Stimulated activated CD4-positive, alpha-beta T cell treated with anti-CD3 and anti-CD28 coated beads, TNF-alpha, amount 100 ng/mL, for 24 hours (primary cell): ENCODE results near the gene CEP76.

Source experiments
- DNase-seq, 3 experiments: peaks; one replicate each; pipeline ENCODE4 v3.0.0-alpha.2; 2020; ENCODE audit warnings: low read depth in 3 of 3

Gene CEP76, protein sequence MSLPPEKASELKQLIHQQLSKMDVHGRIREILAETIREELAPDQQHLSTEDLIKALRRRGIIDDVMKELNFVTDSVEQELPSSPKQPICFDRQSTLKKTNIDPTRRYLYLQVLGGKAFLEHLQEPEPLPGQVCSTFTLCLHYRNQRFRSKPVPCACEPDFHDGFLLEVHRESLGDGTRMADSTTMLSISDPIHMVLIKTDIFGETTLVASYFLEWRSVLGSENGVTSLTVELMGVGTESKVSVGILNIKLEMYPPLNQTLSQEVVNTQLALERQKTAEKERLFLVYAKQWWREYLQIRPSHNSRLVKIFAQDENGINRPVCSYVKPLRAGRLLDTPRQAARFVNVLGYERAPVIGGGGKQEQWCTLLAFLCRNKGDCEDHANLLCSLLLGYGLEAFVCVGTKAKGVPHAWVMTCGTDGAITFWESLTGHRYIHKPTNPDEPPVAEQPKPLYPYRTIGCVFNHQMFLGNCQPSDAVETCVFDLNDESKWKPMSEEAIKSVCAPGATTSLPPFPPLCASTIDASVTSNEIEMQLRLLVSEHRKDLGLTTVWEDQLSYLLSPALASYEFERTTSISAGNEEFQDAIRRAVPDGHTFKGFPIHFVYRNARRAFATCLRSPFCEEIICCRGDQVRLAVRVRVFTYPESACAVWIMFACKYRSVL

DNA sequence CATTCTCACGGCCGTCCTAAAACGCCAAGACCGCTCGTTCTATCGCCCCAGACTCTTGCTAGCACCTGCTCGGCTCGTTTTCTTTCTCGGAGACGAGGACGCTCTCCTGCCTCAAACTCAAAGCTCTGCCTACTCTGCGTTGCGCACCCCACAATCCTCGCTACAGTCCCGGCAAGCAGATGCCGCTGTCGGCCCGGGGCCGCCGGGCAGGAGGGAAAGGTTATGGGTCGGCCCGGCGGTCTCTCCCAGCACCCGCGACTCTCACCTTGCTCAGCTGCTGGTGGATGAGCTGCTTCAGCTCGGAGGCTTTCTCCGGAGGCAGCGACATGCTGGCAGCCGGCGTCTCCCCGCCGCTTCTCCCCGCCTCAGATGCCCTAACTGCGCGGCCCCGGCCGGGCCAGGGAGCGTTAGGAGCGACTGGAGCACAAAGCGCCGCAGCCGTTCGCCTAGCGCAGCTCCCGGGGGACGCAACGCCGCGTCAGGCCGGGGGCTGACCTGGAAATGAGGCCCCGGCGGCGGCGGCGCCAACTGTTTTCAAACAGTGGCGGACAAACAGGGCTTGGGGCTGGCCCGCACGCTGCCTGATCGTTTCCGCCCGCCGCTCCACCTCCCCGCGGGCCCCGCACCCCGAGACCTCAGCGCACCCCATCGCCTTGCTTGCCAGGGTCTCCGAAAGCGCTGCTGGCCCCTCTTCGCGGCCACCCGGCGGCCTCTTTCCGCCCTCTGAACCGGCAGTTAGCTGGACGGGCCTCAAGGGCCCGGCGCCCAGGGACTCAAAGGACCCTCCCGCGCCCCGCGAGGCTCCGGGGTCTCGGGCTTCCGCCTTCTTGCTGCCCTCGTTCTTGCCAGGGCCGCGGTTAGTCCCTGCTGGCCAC is at the start of gene CEP76, which contains the start of gene PSMG2:
TSS of gene CEP76 (minus strand) at position 503 of the 875 bp plus-strand sequence. CDS start at position 328, 175 bp downstream.
TSS of gene PSMG2 (plus strand) at position 822 of the 875 bp plus-strand sequence. CDS start 66 bp downstream, outside the sequence.
- peak; percentile 66 to 82 (median 73) for DNase-seq

DNA sequence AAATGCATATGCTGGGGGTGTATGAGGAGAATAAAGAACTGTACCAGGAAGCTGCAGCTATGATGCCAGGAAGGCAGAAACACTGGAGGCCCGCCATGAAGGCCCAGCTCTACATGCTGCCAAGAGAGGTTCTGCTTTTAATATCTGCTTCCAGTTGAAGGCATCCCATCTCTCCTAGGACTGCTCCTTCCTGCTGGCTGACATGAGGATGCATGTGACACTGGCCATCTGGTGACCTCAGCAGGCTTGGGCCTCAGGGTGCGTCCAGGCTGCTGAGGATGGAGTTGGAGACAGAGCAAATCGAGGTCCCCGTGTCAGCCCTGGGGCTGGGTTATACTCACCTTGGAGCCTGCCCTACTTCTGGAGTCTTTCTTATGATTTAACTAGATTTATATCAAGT is 49.4 kb upstream of the CEP76 start:
- DNase-seq, result no peak

DNA sequence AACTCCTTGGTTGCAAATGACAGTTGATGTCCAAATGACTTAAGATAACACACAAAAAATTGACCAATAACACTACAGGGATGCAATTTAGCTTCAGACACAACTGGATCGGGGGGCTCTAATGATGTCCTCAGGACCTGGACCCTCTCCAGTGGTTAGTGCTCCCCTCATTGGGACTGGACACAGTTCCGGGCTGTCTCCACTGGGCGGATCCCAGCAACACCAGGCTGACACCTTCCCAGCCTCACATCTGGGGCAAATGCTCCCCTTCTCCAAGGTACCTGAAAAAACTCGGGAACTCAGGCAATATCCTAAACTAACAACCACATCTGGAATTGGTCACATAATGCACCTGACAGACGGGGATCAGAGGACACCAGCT is 49.0 kb upstream of the CEP76 start:
- DNase-seq, result no peak

DNA sequence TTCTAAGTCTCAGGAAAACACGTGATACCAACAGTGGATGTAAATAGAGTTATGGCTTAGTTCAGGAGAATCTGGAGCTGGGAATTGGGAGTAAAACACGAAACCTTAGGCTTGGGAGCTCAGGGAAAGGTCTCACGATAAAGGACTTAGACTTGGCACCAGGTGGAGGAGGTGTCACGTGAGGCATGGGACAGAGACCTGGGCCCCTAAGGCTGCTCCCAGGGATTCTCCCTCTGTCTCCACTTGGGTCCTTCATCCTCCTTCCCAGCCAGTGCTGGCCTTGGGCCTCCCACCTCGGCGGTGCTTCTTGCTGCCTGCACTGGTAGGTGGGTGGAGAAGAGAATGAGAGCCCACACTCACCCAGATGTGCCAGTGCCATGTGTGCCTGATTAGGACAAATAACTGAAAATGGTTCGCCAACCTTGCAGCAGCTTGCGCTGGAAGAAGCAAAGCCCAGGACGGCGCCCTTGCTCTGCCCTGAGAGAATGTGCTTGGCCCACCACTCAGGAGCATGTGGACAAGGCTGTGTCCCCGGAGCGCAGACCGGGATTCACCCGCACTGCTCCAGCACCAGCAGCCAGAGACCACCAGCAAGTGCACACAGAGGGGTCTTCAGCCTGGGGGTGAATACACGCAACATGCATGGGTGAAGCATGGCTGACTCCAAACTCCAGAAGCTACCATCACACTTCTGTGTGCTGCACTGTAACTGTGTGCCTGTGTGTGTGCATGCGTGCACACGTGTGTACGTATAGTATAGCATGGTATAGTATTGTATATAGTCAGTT is 48.4 kb upstream of the CEP76 start:
- DNase-seq, result no peak

DNA sequence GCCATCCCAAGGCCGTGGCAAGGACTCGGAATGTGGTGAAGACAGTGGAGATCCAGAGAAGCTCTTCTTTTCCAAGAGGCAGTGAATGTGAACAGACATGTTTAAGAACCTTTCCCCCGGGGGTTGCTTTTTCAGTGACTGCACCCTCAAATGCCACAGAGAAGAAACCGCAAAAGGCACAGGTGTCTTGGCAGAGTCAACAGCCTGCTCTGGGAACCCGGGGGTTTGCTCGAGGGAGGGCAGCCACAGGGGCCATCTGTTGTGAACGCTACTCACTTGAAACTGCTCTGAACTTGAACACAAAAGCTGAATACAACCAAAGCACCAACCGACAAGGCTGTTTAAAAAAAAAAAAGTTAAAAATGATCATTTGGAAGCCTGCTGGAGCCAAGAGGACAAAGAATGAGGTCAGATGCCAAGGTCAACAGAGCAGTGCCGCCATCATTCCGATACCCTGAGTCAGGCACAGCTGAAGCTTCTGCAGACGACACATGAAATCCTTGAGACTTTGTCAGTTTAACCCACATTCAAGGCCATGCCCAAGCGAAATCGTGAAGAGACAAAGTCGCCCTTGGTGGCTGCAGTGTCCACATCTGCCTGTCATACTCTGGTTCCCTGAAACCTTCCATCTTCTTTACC is 47.7 kb upstream of the CEP76 start:
- no peak for DNase-seq

DNA sequence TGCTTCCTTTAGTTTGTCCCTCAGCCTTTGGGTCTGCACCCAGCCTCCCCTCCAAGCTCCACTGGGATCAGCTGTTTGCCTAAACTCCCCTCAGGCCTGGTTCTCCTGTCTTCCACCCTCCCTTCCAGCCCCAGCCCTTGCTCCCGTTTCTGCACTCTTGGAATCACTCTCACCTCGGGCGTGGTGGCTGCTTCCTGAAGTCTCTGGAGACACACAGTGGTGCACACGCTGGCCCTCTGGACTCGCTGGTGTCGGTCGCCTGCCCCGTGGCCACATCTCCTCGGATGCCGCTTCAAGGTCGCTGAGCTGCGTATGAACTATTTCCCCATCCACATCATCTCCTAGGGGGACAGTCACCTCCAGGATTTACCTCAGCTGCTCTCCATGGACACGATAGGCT is 46.6 kb upstream of the CEP76 start:
- DNase-seq, result no peak

DNA sequence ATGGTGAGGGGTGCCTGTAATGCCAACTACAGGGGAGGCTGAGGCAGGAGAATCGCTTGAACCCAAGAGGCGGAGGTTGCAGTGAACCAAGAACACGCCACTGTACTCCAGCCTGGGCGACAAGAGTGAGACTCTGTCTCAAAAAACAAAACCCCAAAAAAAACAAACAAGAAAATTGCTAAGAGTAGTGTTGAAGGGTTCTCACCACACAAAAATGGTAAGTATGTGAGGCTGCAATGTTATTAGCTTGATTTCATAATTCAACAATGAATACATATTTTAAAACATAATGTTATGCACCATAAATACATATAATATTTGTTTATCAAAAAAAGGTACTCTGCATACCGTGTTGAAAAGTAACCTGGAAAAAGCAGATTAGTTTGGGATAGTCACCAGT is 46.1 kb upstream of the CEP76 start:
- DNase-seq, result no peak

DNA sequence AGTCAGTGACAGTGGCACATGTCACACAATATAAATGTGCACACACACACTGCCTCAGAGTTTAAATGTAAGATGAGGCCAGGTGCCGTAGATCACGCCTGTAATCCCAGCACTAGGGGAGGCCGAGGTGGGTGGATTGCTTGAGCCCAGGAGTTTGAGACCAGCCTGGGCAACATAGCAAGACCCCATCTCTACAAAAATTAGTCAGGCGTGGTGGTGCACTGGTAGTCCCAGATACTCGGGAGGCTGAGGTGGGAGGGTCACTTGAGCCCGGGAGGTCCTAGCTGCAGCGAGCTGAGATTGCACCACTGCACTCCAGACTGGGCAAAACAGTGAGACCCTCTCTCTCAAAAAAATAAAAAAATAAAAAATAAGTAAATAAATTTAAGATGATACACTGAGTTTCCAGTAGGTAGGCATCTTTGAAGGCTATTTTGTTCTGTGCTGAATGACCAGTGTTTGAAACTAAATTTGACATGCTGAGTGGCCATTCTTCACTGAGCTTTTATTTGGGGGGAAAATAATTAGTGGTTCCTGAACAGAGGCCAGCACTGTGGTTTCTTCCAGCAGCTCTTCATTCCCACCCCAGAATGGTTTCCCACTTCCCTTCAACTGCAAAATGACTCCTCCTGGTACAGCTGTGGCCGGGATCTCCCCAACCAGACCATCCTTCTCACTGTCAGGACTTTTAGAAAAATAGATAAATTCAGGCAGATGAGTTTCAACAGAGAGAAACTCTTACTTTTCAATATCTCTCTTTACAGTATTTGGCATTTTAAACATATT is 45.2 kb upstream of the CEP76 start:
- no peak for DNase-seq

DNA sequence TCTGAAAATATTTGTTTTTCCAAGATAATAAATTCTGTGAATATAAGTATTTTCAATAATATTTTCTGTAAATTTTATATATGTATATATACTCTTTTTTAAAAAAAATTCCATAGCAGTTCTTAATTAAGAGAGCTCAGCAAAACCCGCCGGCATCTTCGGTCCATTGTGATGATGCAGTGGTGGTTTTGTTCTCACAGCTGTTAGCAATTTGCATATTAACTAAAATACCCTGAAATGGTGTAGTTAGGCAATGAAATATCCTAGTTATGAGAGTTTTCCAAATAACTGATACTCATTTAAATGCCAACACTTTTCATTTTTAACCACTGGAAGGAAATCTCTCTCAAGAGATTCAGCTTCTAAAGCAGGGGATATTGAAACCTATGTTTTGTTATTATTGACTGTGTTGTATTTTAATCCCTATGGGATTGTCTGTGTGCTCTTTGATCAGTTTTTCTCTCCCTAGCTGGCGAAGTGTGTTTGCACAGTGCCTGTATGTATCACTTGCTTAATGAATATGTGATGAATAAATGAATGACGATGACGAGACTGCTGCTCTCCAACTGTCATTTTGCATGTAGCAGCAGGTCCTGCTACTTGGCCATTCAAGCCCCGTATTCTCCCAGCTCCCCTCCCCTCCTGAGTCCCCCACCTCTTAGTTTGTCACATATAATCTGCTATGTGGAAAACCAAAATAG is 42.7 kb upstream of the CEP76 start:
- DNase-seq, result no peak

DNA sequence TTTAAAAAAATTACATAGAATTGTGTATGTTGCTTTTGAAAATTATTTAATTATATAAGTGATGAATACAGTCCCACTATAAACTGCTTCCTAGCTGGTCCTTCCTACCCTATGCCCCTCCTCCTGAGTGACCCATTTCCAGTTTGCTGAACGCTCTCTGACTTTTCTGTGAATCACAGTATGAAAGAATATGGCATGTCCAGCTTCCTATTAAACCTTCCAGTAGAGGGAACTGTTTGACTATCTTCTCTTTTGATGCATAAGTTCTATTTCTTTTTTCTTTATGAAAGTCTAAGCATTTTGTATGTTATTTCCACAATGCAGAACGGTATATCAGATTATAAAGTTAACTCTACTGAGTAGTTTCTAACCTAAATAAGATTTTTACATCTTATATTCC is 41.6 kb upstream of the CEP76 start:
- DNase-seq, result no peak

DNA sequence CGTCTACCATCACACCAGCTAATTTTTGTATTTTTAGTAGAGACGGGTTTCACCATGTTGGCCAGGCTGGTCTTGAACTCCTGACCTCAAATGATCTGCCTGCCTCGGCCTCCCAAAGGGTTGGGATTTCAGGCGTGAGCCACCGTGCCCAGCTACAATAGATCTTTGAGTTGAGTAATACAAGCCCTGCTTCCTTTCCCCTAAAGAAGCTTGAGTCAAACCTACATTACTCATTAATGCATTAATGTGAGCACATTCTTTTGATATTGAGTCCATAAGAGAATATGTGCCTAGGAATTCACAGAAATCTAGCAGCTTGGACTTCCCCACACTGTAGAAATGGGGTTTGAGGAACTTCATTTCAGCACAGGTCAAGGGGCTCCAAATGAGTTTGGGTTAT is 39.9 kb upstream of the CEP76 start:
- DNase-seq, result no peak

DNA sequence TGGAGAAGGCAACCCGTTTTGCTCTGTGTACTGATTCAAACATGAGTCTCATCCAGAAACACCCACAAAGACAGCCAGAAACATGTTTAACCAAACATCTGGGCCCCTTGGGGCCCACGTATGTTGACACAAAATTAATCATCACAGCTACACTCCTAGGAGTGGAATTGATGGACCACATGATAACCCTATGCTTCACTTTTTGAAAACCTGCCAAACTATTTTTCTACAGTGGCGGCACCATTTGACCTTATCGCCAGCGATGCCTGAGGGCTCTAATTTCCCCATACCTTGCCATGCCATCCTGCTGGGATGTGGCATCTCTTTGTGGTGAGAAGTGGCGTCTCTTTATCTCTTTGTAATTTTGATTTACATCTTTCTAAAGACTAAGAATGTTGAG is 38.8 kb upstream of the CEP76 start:
- no peak for DNase-seq

DNA sequence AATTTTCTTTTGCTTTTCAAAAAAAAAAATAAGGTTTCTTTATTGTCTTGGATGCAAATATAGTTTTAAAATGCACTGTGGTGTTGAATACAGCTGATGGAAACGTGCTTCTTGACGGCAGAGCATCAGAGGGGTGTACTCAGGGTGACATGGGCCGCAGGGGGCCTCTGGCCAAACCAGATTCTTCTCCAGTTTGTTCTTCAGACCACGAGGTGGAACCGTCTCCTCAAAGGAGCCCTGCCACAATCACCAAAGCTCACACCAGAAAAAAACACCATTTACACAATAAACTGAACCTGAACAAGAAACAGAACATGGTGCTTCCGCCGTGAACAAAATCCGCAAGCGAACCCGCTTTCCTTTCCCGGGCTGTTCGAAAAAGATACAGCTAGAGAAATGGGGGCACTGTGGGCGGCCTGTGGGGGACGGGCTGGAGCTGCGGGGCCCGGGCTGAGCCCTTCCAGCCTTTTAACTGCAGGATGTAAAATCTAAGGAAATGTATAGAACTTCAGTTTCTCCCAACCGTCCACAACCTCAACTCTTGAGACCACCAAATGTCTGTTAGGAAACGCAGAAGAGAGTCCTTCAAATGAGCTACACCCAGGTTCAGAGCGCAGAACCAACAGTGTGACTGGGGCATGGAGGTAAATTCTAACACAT is 34.9 kb upstream of the CEP76 start:
- no peak for DNase-seq

DNA sequence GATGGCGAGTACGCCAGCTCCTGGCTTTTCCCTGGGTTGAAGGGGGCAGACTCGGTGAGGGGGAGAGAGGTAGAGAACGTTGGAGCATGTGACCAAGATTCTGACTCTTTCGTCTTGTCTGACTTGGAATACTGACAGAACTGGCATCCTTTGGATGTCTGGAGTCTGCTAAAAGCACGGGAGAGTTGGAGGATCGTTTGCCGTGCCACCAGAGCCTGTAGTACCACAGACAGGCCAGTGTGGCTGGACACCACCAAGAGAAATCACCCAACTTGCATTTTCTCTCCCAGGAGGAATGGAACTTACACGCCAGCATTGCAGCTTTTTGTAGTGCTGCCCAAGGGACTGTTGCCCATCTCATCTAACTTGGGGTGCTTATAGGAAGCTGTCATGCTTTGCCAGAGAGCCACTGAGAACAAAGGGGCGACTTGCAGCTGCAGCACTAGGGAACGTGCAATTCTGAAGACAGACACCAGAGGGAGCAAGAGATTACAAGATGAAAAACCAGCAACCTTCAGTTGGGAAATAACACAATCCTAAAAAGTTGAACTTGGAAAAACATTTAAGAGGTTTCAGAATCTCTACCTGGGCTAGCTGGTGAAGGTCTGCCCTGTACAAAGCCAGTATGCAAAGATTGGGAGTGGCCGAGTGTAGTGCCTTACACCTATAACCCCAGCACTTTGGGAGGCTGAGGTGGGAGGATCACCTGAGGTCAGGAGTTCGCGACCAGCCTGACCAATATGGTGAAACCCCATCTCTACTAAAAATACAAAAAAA is 24.4 kb upstream of the CEP76 start:
- DNase-seq, result peak in 2 of 3 experiments; percentile 44 to 53

DNA sequence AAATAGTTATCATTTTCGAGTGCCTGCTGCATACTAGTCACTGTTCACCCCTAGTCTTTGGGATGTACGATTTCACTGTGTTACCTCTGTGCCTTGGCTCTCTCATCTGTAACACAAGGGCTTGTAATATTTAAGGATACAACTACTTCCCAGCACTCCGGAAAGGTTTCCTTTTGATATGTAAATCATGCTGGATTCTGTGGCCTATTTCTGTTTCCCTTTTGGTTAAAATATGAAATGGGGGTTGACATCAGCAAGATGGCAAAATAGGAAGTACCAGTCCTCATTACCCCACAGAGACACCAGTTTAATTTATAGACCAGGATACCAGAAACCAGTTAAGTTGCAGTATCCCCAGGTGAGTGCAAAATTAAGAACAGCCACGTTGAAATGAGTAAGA is 23.8 kb upstream of the CEP76 start:
- DNase-seq, result no peak

DNA sequence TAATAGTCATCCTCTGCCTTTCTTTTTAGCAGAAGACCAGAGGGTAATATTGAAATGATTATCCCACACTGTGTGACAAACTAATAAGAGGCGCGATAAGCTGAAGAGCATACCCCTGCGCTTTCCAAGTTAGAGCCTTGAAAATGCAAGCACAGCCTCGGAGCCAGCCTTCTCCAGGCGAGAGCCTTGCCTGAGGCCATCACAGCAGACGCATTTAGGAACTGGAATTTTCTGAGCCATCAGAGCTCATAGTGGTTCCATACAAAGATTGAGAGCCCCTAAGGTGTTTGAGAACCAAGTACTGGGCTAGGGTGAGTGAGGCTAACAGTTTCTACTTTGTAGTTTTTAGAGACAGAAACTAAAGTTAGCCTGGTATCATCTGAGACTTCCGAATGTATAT is 20.2 kb upstream of the CEP76 start:
- DNase-seq, result no peak

DNA sequence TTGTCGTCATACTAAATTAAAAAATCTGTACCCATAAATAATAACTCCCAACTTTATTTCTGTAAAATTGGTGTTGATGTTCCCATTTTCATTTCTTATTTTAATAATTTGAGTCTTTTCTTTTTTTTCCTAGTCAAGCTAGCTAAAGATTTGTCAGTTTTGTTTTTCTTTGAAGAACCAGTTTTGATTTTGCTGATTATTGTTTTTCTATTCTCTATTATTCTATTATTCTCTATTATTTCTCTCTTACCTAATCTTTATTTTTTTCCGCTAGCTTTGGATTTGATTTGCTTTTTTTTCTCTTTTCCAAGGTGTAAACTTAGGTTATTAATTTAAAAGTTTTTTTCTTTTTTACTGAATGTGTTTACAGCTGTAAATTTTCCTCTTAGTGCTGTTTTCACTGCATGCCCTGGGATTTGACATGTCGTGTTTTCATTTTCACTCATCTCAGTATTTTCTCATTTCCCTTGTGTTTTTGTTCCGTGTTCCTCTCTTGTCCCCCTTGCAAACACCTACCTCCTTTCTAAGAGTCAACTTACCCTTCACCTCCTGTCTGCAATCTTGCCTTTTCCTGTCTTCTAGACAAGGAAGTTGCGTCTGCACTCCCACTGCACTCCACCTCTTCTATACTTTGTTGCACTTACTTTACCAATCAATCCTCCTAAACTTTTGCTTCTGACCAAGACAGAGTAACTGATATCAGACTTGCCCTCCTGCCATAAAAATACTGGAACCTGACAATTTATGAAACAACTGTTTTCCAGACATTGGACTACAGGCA is 19.2 kb upstream of the CEP76 start:
- no peak for DNase-seq
